B cell (primary cell): ENCODE measurements around the gene GON4L. TPM values are rescaled to one million over a fixed set of nuclear protein-coding genes. Genes with fewer than 3 reads are reported as not detected.

Source experiments
- ATAC-seq: fragments of 200-7000 bp; cut with Tn5 transposase; one replicate; pipeline ENCODE4 v1.10.0; 2021; ENCODE audit warnings: low read depth, mild to moderate bottlenecking, moderate number of reproducible peaks, moderate library complexity
- CTCF ChIA-PET: fragments of 350-600 bp; sonication (Branson Sonifier 250); formaldehyde crosslinking; loops from one replicate; lab custom pipeline; 2021; ENCODE audit warnings: antibody characterized with exemption, inconsistent platforms; lab: Charles Lee
- POLR2A ChIA-PET: fragments of 350-600 bp; sonication (Branson Sonifier 250); formaldehyde crosslinking; loops from one replicate; lab custom pipeline; 2021; ENCODE audit warnings: antibody characterized with exemption; lab: Charles Lee
- DNase-seq: peaks from one replicate; pipeline ENCODE4 v3.0.0; 2013
- H2AFZ ChIP-seq: 2 replicates; pipeline ENCODE4 v1.6.1; 2012; ENCODE audit warnings: mild to moderate bottlenecking, low read depth, low read length; ENCODE audit not compliant: insufficient read depth, poor library complexity, severe bottlenecking
- H3K27ac ChIP-seq, 2 donors: 1 replicate in 1 of 2; 2 replicates in 1 of 2; pipeline ENCODE4 v1.5.1; 2012 to 2013; ENCODE audit warnings: low read length in 2 of 2, mild to moderate bottlenecking in 2 of 2, moderate library complexity in 1 of 2
- H3K27me3 ChIP-seq, 4 experiments: fragments of 200-600 bp in 1 of 4; sonication (generic) in 1 of 4; replicated peaks in 1 of 4; 1 replicate in 2 of 4; 2 replicates in 2 of 4; pipeline versions ENCODE4 v1.6.1 to v1.7.0; 2013 to 2016; ENCODE audit warnings: low read length in 3 of 4, mild to moderate bottlenecking in 2 of 4, mixed read lengths in 1 of 4, moderate library complexity in 1 of 4; ENCODE audit not compliant: insufficient read depth in 4 of 4, control insufficient read depth in 3 of 4; ENCODE audit errors: control extremely low read depth in 1 of 4
- H3K36me3 ChIP-seq, 2 experiments: replicated peaks in 1 of 2; 1 replicate in 1 of 2; 2 replicates in 1 of 2; pipeline versions ENCODE4 v1.6.1 to v1.7.1; 2013; ENCODE audit warnings: low read length in 1 of 2; ENCODE audit not compliant: insufficient read depth in 2 of 2, control insufficient read depth in 1 of 2; ENCODE audit errors: control extremely low read depth in 1 of 2, extremely low read depth in 1 of 2
- H3K4me1 ChIP-seq, 2 donors: fragments of 200-600 bp in 1 of 2; sonication (generic) in 1 of 2; 1 replicate in 1 of 2; 2 replicates in 1 of 2; pipeline versions ENCODE4 v1.5.1 to v1.6.1; 2013 to 2017; ENCODE audit warnings: low read length in 2 of 2; ENCODE audit not compliant: control insufficient read depth in 2 of 2, insufficient read depth in 2 of 2
- H3K4me2 ChIP-seq: replicated peaks from 2 replicates; pipeline ENCODE3; 2012; ENCODE audit warnings: mild to moderate bottlenecking, low read depth, low read length; ENCODE audit not compliant: poor library complexity, severe bottlenecking
- H3K4me3 ChIP-seq, 5 experiments: fragments of 200-600 bp in 1 of 5; sonication (generic) in 1 of 5; 1 replicate in 3 of 5; 2 replicates in 2 of 5; pipeline versions ENCODE4 v1.5.1 to v1.7.0; 2011 to 2016; ENCODE audit warnings: low read length in 4 of 5, mild to moderate bottlenecking in 4 of 5, low read depth in 2 of 5, control low read depth in 1 of 5, moderate library complexity in 1 of 5; ENCODE audit not compliant: insufficient read depth in 1 of 5; ENCODE audit errors: control extremely low read depth in 1 of 5, extremely low read depth in 1 of 5
- H3K79me2 ChIP-seq: fragments of 200-600 bp; sonication (generic); one replicate; pipeline ENCODE4 v1.6.0; 2016; ENCODE audit warnings: low read length; ENCODE audit not compliant: control insufficient read depth, insufficient read depth
- H3K9ac ChIP-seq: fragments of 200-600 bp; sonication (generic); 2 replicates; pipeline ENCODE4 v1.6.1; 2017; ENCODE audit warnings: mild to moderate bottlenecking, low read length, moderate library complexity
- H3K9me3 ChIP-seq, 3 donors: one replicate each; pipeline versions ENCODE4 v1.6.1 to v1.7.1; 2013; ENCODE audit warnings: low read length in 2 of 3; ENCODE audit not compliant: control insufficient read depth in 2 of 3, insufficient read depth in 1 of 3; ENCODE audit errors: control extremely low read depth in 1 of 3
- H4K20me1 ChIP-seq: 2 replicates; pipeline ENCODE4 v1.6.0; 2012; ENCODE audit warnings: mild to moderate bottlenecking, low read length; ENCODE audit not compliant: insufficient read depth, control insufficient read depth, poor library complexity, severe bottlenecking
- H3K27ac Mint-ChIP-seq: one replicate; pipeline ENCODE4 v1.8.0; 2021; ENCODE audit warnings: mixed read lengths
- H3K27me3 Mint-ChIP-seq: one replicate; pipeline ENCODE4 v1.8.0; 2021; ENCODE audit warnings: mixed read lengths
- H3K4me1 Mint-ChIP-seq: one replicate; pipeline ENCODE4 v1.8.0; 2021; ENCODE audit warnings: mixed read lengths
- H3K4me3 Mint-ChIP-seq: one replicate; pipeline ENCODE4 v1.8.0; 2021; ENCODE audit warnings: mixed read lengths
- H3K9me3 Mint-ChIP-seq: one replicate; pipeline ENCODE4 v1.8.0; 2022; ENCODE audit warnings: mixed read lengths; ENCODE audit not compliant: insufficient read depth
- CTCF ChIP-seq: fragments of 200-600 bp; IDR thresholded peaks from one replicate; pipeline ENCODE4 v1.8.0; 2022; ENCODE audit warnings: antibody characterized with exemption, mild to moderate bottlenecking
- EZH2 ChIP-seq: IDR thresholded peaks from 2 replicates; pipeline ENCODE4 v1.6.1; 2012; ENCODE audit warnings: borderline replicate concordance, low read depth, mild to moderate bottlenecking, moderate library complexity, low read length; ENCODE audit not compliant: insufficient read depth, poor library complexity, severe bottlenecking
- WGBS: methylation state at CpG from one replicate; pipeline ENCODE4 v1.1.5; 2013; ENCODE audit warnings: missing lambda C conversion rate; ENCODE audit not compliant: insufficient coverage; 5-methylcytosine and 5-hydroxymethylcytosine counted together
- intact Hi-C: fragments of 100-400 bp; cut with micrococcal nuclease; formaldehyde crosslinking; loops from one replicate; pipeline ENCODE4 v1.10.0; 2022
- polyA plus RNA-seq: library from polyadenylated mRNA; depleted of rRNA; stranded (reverse); fragments of >200 nt; gene quantifications from 2 replicates; pipeline ENCODE4 v1.2.3, GENCODE V29; 2012
- total RNA-seq, 2 donors: library from RNA; stranded (reverse); fragments of 120-200 nt in 1 of 2; gene quantifications; 1 replicate in 1 of 2; 2 replicates in 1 of 2; pipeline versions ENCODE4 v1.2.3 to v1.2.4, GENCODE V29; 2013 to 2022

Gene GON4L
- total and polyA plus RNA-seq, 2 donors (not counting 1 experiment from before 2014, with no cell fraction given) = 54.4 to 127 TPM

GRCh38 chr1:155831279-155831976, 25.6 kb downstream of the GON4L start:
- Mint-ChIP-seq H3K9me3 (no peaks in the 10 kb centered on the region), H3K27ac (no peak overlapping the region), H3K27me3 (no peaks in the 10 kb centered on the region), H3K4me1 (peaks cover 22% of the 10 kb centered on the region), H3K4me3 (no peak overlapping the region)
- peaks cover under 1% of the 10 kb centered on the region for H4K20me1 ChIP-seq
- no peak overlapping the region for H3K4me3 ChIP-seq
- H3K9me3 ChIP-seq = no peaks in the 10 kb centered on the region
- no peak overlapping the region for H3K4me2 ChIP-seq
- H3K27me3 ChIP-seq = no peaks in the 10 kb centered on the region
- no peak for ATAC-seq
- peaks cover under 1 to 9% of the 10 kb centered on the region in 2 experiments for H3K36me3 ChIP-seq
- ChIA-PET POLR2A (no interaction called here), CTCF (interaction anchor here (0.6 kb wide), 1 partner anchor 9 kb away, joined by 3 read pairs; no protein-coding TSS in a partner anchor)
- peaks cover 8 to 11% of the 10 kb centered on the region in 2 donors for H3K4me1 ChIP-seq
- intact Hi-C loops = no loop called here
- WGBS = 95% methylated on average over 4 of the region's 7 CpGs
- H3K79me2 ChIP-seq = peaks cover 38% of the 10 kb centered on the region
- TF ChIP-seq CTCF (no peak), EZH2 (no peak)
- no peak for DNase-seq
- H3K9ac ChIP-seq = no peak overlapping the region
- no peak overlapping the region for H3K27ac ChIP-seq
- H2AFZ ChIP-seq = no peak overlapping the region

GRCh38 chr1:155827450-155827849, 29.6 kb downstream of the GON4L start:
- POLR2A ChIA-PET = no interaction called here
- H3K9me3 ChIP-seq = no peaks in the 10 kb centered on the region
- H3K79me2 ChIP-seq = peaks cover 25% of the 10 kb centered on the region
- Mint-ChIP-seq H3K9me3 (no peaks in the 10 kb centered on the region), H3K4me1 (peaks cover 2% of the 10 kb centered on the region), H3K4me3 (no peak overlapping the region), H3K27me3 (no peaks in the 10 kb centered on the region), H3K27ac (no peak overlapping the region)
- TF ChIP-seq EZH2 (no peak), CTCF (no peak)
- H4K20me1 ChIP-seq = no peaks in the 10 kb centered on the region
- no peaks in the 10 kb centered on the region for H3K27me3 ChIP-seq
- no peak overlapping the region for H3K4me3 ChIP-seq
- no peaks in the 10 kb centered on the region for H3K4me1 ChIP-seq
- intact Hi-C loops = no loop called here
- no peak overlapping the region for H3K4me2 ChIP-seq
- no peak overlapping the region for H3K27ac ChIP-seq
- CTCF ChIA-PET = interaction anchor here (0.5 to 0.7 kb wide), 2 partner anchors 12 to 19 kb away, joined by 3 to 4 read pairs; no protein-coding TSS in a partner anchor
- H2AFZ ChIP-seq = no peak overlapping the region
- no peak overlapping the region for H3K9ac ChIP-seq
- ATAC-seq = no peak
- DNase-seq = no peak
- WGBS = 100% methylated on average over 1 of the region's 4 CpGs
- peaks cover 0 to 32% of the 10 kb centered on the region in 2 experiments for H3K36me3 ChIP-seq
